Tibial nerve (tissue), 4 donors: Measurements from ENCODE around the gene TMEM9. TPM values are rescaled to one million over a fixed set of nuclear protein-coding genes. Genes with fewer than 3 reads are reported as not detected.

Experiments
- DNase-seq, 2 donors: peaks; one replicate each; pipeline ENCODE4 v3.0.0-alpha.2; 2019; ENCODE audit warnings: low spot score in 2 of 2
- H3K27ac ChIP-seq, 4 donors: fragments of 200-600 bp; sonication (generic) in 3 of 4; one replicate each; pipeline ENCODE4 v1.5.1; 2017 to 2019; ENCODE audit warnings: mild to moderate bottlenecking in 1 of 4
- H3K27me3 ChIP-seq, 2 donors: fragments of 200-600 bp; sonication (generic) in 1 of 2; one replicate each; pipeline versions ENCODE4 v1.5.1 to v1.6.0; 2017 to 2019
- H3K36me3 ChIP-seq, 3 donors: fragments of 200-600 bp; sonication (generic); one replicate each; pipeline ENCODE4 v1.5.1; 2018 to 2019
- H3K4me1 ChIP-seq, 4 donors: fragments of 200-600 bp; sonication (generic) in 3 of 4; one replicate each; pipeline ENCODE4 v1.5.1; 2017 to 2019
- H3K4me3 ChIP-seq, 4 donors: fragments of 200-600 bp; sonication (generic) in 3 of 4; one replicate each; pipeline ENCODE4 v1.5.1; 2017 to 2019; ENCODE audit warnings: mild to moderate bottlenecking in 1 of 4, moderate library complexity in 1 of 4
- H3K9me3 ChIP-seq, 4 donors: fragments of 200-600 bp; sonication (generic) in 3 of 4; one replicate each; pipeline ENCODE4 v1.5.1; 2017 to 2019
- EP300 ChIP-seq, 2 donors: sonication (generic); formaldehyde crosslinking; IDR thresholded peaks; one replicate each; pipeline ENCODE4 v1.6.1; 2017; ENCODE audit warnings: antibody characterized with exemption in 2 of 2, mild to moderate bottlenecking in 1 of 2
- POLR2A ChIP-seq, 2 donors: fragments of 450-650 bp; IDR thresholded peaks; one replicate each; pipeline ENCODE4 v1.6.1; 2017; ENCODE audit warnings: antibody characterized with exemption in 2 of 2, mild to moderate bottlenecking in 2 of 2, moderate library complexity in 2 of 2
- WGBS, 2 donors: methylation state at CpG; one replicate each; pipeline ENCODE4 v1.1.5; 2018; 5-methylcytosine and 5-hydroxymethylcytosine counted together
- total RNA-seq, 4 donors: library from RNA; depleted of rRNA; stranded (reverse); fragments of >200 nt; gene quantifications; one replicate each; pipeline ENCODE4 v1.1.0, GENCODE V29; 2016
- TF ChIP-seq, protein P1 (sequence below), 5 experiments: fragments of 200-600 bp in 3 of 5; fragments of 450-650 bp in 2 of 5; sonication (generic) in 3 of 5; IDR thresholded peaks; one replicate each; pipeline ENCODE4 v1.5.1; 2016 to 2019; ENCODE audit warnings: antibody characterized with exemption in 5 of 5, mild to moderate bottlenecking in 3 of 5, moderate library complexity in 2 of 5

The TMEM9 gene
- total RNA-seq, 4 donors from 2014 or later: 57.9 to 73.9 (median 66.3) TPM

DNA sequence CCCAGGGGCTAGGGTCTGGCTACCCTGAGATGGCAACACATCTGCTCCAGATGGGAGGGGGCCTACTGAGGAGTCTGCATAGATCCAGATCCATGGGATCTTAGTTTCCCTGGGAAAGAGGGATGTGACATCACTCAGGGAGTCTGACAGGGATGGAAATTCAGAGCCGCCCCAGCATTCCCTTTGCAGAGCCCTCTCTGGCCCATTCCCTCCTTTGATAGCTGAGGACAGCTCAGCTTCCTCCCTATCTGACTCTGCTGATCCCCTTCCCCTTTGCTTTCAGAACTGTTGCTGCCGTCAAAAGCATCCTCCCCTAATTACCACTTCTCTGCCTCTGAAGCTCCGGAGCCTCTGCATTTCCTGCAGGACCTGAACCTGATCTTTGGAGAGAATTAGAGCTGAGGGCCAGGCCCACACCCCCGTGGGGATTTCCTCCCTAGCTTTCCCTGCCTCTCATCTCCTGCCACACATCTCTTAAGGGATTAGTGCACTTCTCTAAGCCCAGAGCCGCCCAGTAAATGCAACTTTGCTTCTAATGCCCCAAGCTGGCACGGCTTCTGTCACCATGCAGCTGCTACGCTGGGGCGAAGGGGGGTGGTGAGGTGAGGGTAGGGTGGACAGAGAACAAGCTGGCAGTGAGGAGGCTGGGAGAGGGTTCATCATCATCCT is 17.8 kb downstream of the TMEM9 start:
- Histone ChIP-seq H3K4me1 (peaks cover 0 to 37% (median 19%) of the 10 kb centered on the region in 4 donors), H3K4me3 (no peak overlapping the region), H3K9me3 (no peaks in the 10 kb centered on the region), H3K27ac (peak overlapping the region in 2 of 4 donors; percentile 83 to 87), H3K27me3 (no peaks in the 10 kb centered on the region), H3K36me3 (peaks cover 0 to 78% (median 0%) of the 10 kb centered on the region in 3 donors)
- DNase-seq: no peak
- TF ChIP-seq, protein P1, sequence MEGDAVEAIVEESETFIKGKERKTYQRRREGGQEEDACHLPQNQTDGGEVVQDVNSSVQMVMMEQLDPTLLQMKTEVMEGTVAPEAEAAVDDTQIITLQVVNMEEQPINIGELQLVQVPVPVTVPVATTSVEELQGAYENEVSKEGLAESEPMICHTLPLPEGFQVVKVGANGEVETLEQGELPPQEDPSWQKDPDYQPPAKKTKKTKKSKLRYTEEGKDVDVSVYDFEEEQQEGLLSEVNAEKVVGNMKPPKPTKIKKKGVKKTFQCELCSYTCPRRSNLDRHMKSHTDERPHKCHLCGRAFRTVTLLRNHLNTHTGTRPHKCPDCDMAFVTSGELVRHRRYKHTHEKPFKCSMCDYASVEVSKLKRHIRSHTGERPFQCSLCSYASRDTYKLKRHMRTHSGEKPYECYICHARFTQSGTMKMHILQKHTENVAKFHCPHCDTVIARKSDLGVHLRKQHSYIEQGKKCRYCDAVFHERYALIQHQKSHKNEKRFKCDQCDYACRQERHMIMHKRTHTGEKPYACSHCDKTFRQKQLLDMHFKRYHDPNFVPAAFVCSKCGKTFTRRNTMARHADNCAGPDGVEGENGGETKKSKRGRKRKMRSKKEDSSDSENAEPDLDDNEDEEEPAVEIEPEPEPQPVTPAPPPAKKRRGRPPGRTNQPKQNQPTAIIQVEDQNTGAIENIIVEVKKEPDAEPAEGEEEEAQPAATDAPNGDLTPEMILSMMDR (IDR thresholded peaks at IDR 0.05): no peak
- no peak for TF ChIP-seq EP300 (IDR thresholded peaks at IDR 0.05)
- TF ChIP-seq POLR2A (IDR thresholded peaks at IDR 0.05): no peak
- 77 to 81% methylated on average over 8 of the region's 8 CpGs for WGBS, 2 donors

DNA sequence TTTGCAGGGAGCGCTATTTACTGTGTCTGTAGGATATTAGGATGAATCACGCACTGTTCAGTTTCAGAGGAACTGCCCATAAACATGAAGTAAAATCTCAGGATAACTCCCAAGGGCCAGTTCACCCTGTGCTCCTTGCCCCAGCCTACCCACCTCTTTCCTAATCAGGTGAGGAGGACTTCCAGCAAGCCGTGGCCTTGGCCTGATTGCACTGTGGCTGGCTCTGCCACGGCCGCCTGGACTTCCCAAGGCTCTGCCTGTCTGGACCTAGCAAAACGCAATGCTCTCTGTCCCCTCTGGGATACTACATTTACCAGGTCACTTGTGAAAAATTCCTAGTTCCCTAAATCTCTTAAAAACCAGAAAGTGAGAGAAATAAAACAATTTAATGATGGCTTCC is 19.9 kb downstream of the TMEM9 start:
- Histone ChIP-seq H3K4me3 (no peak overlapping the region), H3K36me3 (peaks cover 0 to 57% (median 0%) of the 10 kb centered on the region in 3 donors), H3K27me3 (no peaks in the 10 kb centered on the region), H3K27ac (no peak overlapping the region), H3K4me1 (peaks cover 0 to 35% (median 19%) of the 10 kb centered on the region in 4 donors), H3K9me3 (no peaks in the 10 kb centered on the region)
- no peak for DNase-seq
- TF ChIP-seq EP300 (IDR thresholded peaks at IDR 0.05) (no peak), POLR2A (IDR thresholded peaks at IDR 0.05) (no peak)
- TF ChIP-seq, protein P1 (IDR thresholded peaks at IDR 0.05): no peak
- WGBS, 2 donors: 92% methylated on average over 6 of the region's 6 CpGs

DNA sequence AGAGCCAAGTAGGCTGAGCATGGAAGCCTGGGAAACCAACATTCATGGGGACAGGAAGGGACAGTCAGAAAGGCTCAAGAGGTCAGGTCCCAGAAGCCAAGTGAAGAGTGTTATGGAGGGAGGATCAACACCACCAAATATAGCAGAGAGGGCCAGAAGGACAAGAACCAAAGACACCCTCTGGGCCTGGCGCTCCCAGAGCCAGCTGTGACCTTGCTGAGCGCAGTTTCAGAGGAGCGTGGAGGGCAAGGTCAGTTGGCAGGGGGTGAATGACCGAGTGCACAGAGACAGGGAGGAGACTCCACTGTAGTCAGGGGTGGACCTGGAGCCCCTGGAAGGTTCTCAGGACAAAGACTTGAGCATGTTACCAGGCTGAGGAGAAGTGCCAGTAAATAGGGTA is 22.9 kb downstream of the TMEM9 start:
- Histone ChIP-seq H3K9me3 (no peaks in the 10 kb centered on the region), H3K4me3 (no peak overlapping the region), H3K27me3 (no peaks in the 10 kb centered on the region), H3K4me1 (peaks cover 0 to 5% (median 1%) of the 10 kb centered on the region in 4 donors), H3K27ac (no peak overlapping the region), H3K36me3 (peaks cover 0 to 42% (median 0%) of the 10 kb centered on the region in 3 donors)
- TF ChIP-seq, protein P1 (IDR thresholded peaks at IDR 0.05): no peak
- TF ChIP-seq POLR2A (IDR thresholded peaks at IDR 0.05) (no peak), EP300 (IDR thresholded peaks at IDR 0.05) (no peak)
- WGBS, 2 donors: 65 to 73% methylated on average over 4 of the region's 4 CpGs
- no peak for DNase-seq

DNA sequence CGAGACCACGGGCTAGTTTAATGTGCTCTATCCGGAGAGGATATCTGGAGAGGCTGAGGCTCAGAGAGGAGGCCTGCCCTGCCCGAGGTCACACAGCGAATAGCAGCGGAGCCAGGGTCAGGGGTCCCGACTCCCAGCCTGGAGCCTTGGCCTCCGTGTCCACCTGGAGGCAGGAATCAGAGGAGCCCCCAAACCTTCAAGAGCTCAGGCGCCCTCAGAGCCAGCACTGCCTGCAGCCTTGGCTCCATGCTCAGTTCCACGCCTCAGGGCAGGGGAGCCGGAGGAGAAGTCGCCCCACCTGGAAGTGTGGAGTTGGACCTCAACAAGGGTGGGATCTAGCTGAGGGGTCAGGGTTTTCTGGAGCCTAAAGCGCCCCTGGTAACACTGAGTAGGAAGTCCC is 25.3 kb downstream of the TMEM9 start:
- Histone ChIP-seq H3K4me3 (no peak overlapping the region), H3K27me3 (no peaks in the 10 kb centered on the region), H3K36me3 (peaks cover 0 to 20% (median 0%) of the 10 kb centered on the region in 3 donors), H3K9me3 (no peaks in the 10 kb centered on the region), H3K4me1 (no peaks in the 10 kb centered on the region), H3K27ac (no peak overlapping the region)
- no peak for DNase-seq
- TF ChIP-seq EP300 (IDR thresholded peaks at IDR 0.05) (no peak), POLR2A (IDR thresholded peaks at IDR 0.05) (no peak)
- TF ChIP-seq, protein P1 (IDR thresholded peaks at IDR 0.05): no peak
- WGBS, 2 donors: 94 to 99% methylated on average over 8 to 13 of the region's 13 CpGs

DNA sequence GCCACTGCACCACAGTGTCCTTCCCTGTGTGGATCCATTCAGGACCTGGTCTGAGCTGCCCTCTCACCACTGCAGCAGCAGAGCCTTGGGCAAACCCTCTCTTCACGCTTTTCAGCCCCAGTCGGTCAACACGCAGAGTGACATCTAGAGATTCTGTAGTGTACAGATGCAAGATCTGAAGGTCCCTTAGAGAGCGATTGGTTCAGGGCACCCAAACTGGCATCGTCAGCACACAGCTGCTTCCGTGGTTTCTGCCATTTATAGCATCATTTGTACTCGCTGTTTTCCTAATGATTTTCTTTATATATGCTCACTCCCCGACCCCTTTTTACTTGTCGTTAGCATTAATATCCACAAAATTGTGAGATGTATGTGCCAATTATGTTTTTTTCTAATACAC is 25.8 kb downstream of the TMEM9 start:
- Histone ChIP-seq H3K4me3 (no peak overlapping the region), H3K4me1 (no peaks in the 10 kb centered on the region), H3K36me3 (peaks cover 0 to 15% (median 0%) of the 10 kb centered on the region in 3 donors), H3K9me3 (no peaks in the 10 kb centered on the region), H3K27me3 (no peaks in the 10 kb centered on the region), H3K27ac (no peak overlapping the region)
- TF ChIP-seq EP300 (IDR thresholded peaks at IDR 0.05): no peak
- TF ChIP-seq POLR2A (IDR thresholded peaks at IDR 0.05): no peak
- TF ChIP-seq, protein P1 (IDR thresholded peaks at IDR 0.05): no peak
- WGBS, 2 donors: 87 to 91% methylated on average over 9 of the region's 9 CpGs
- no peak for DNase-seq
